GM18870 (cell line): ENCODE data around the gene BHLHE23.

ENCODE experiments used
- ATAC-seq: cut with Tn5 transposase; IDR thresholded peaks from one replicate; pipeline ENCODE4 v1.9.1; 2021; ENCODE audit warnings: moderate library complexity; ENCODE audit not compliant: unreplicated experiment

BHLHE23 gene

GRCh38 chr20:62975812-62976508 is 30.8 kb downstream of the BHLHE23 start:
- ATAC-seq: no peak

- no peak for ATAC-seq
Observed at GRCh38 chr20:62975251-62975760, 31.5 kb downstream of the BHLHE23 start.

- no peak for ATAC-seq
Observed at GRCh38 chr20:62972845-62973745, 33.7 kb downstream of the BHLHE23 start.

GRCh38 chr20:62971950-62972844 is 34.6 kb downstream of the BHLHE23 start:
- no peak for ATAC-seq

GRCh38 chr20:62971211-62971949 is 35.4 kb downstream of the BHLHE23 start:
- no peak for ATAC-seq

GRCh38 chr20:62970307-62971210 is 36.2 kb downstream of the BHLHE23 start:
- no peak for ATAC-seq

- ATAC-seq: no peak
Observed at GRCh38 chr20:62969939-62970306, 36.8 kb downstream of the BHLHE23 start.

GRCh38 chr20:62969179-62969760 is 37.5 kb downstream of the BHLHE23 start:
- ATAC-seq: no peak

GRCh38 chr20:62968378-62969178 is 38.2 kb downstream of the BHLHE23 start:
- ATAC-seq: no peak

- no peak for ATAC-seq
Observed at GRCh38 chr20:62967628-62968351, 39.0 kb downstream of the BHLHE23 start.

- no peak for ATAC-seq
Observed at GRCh38 chr20:62967149-62967501, 39.6 kb downstream of the BHLHE23 start.

- no peak for ATAC-seq
Observed at GRCh38 chr20:62966212-62967148, 40.3 kb downstream of the BHLHE23 start.

- ATAC-seq: no peak
Observed at GRCh38 chr20:62965363-62965771, 41.4 kb downstream of the BHLHE23 start.

GRCh38 chr20:62964700-62965099 is 42.1 kb downstream of the BHLHE23 start:
- no peak for ATAC-seq

GRCh38 chr20:62963614-62964397 is 43.0 kb downstream of the BHLHE23 start:
- ATAC-seq: no peak
